ENCODE results near the gene MCOLN1. TPM values are rescaled to one million over a fixed set of nuclear protein-coding genes. Genes with fewer than 3 reads are reported as not detected.

The MCOLN1 gene
- 10 to 100 TPM; 17.7 to 18.8 TPM for total RNA-seq

GRCh38 chr19:7522072-7522922 lies at the start of gene MCOLN1:
Gene MCOLN1 (plus strand): TSS chr19:7522624. CDS start chr19:7522751, 127 bp downstream.
- POLR2A ChIA-PET, result interaction anchor here (0.7 to 0.9 kb wide), 3 partner anchors 11 to 131 kb away, joined by 3 read pairs; no protein-coding TSS in a partner anchor
- CTCF ChIA-PET, result interaction anchor here (0.6 to 1.7 kb wide), 8 partner anchors 11 to 374 kb away, joined by 3 to 9 read pairs (median 3); partner anchors contain the start of gene PNPLA6

- POLR2A ChIA-PET, result no interaction called here
- CTCF ChIA-PET, result no interaction called here
These were observed 46.8 kb upstream of the MCOLN1 start for GRCh38 chr19:7475665-7476064.

- CTCF ChIA-PET, result no interaction called here
- POLR2A ChIA-PET, result no interaction called here
These were observed 46.2 kb upstream of the MCOLN1 start for GRCh38 chr19:7476241-7476640.

- CTCF ChIA-PET, result no interaction called here
- POLR2A ChIA-PET, result no interaction called here
These were observed 45.5 kb upstream of the MCOLN1 start for GRCh38 chr19:7476777-7477494.

GRCh38 chr19:7477758-7478157 lies 44.7 kb upstream of the MCOLN1 start:
- CTCF ChIA-PET, result no interaction called here
- POLR2A ChIA-PET, result no interaction called here

- CTCF ChIA-PET, result no interaction called here
- POLR2A ChIA-PET, result no interaction called here
These were observed 44.1 kb upstream of the MCOLN1 start for GRCh38 chr19:7478173-7478842.

GRCh38 chr19:7478843-7479227 lies 43.6 kb upstream of the MCOLN1 start:
- ChIA-PET POLR2A (no interaction called here), CTCF (no interaction called here)

- POLR2A ChIA-PET, result no interaction called here
- CTCF ChIA-PET, result interaction anchor here (0.9 kb wide), 1 partner anchor 121 kb away, joined by 3 read pairs; no protein-coding TSS in a partner anchor
These were observed 42.0 kb upstream of the MCOLN1 start for GRCh38 chr19:7480222-7480969.

- ChIA-PET POLR2A (no interaction called here), CTCF (no interaction called here)
These were observed 41.5 kb upstream of the MCOLN1 start for GRCh38 chr19:7480970-7481255.

- ChIA-PET CTCF (no interaction called here), POLR2A (no interaction called here)
These were observed 39.6 kb upstream of the MCOLN1 start for GRCh38 chr19:7482584-7483439.

- CTCF ChIA-PET, result no interaction called here
These were observed 38.7 kb upstream of the MCOLN1 start for GRCh38 chr19:7483720-7484201.

GRCh38 chr19:7486923-7487322 lies 35.5 kb upstream of the MCOLN1 start:
- CTCF ChIA-PET, result interaction anchor here (1.3 kb wide), 1 partner anchor 82 kb away, joined by 4 read pairs; no protein-coding TSS in a partner anchor
- POLR2A ChIA-PET, result no interaction called here

More at GRCh38 chr19:7483720-7484201, 38.7 kb upstream of the MCOLN1 start:
- POLR2A ChIA-PET, result no interaction called here

- CTCF ChIA-PET, result interaction anchor here (0.7 kb wide), 1 partner anchor 122 kb away, joined by 4 read pairs; no protein-coding TSS in a partner anchor
These were observed 33.6 kb upstream of the MCOLN1 start, which contains the start of gene PEX11G for GRCh38 chr19:7488736-7489353. Gene PEX11G (minus strand): TSS chr19:7489035. CDS start chr19:7489010, 25 bp downstream.

GRCh38 chr19:7489609-7490044 lies 32.8 kb upstream of the MCOLN1 start:
- ChIA-PET POLR2A (interaction anchor here (0.6 kb wide), 1 partner anchor 545 kb away, joined by 6 read pairs; no protein-coding TSS in a partner anchor), CTCF (interaction anchor here (0.7 kb wide), 1 partner anchor 123 kb away, joined by 4 read pairs; no protein-coding TSS in a partner anchor)

More at GRCh38 chr19:7488736-7489353, 33.6 kb upstream of the MCOLN1 start, which contains the start of gene PEX11G:
- POLR2A ChIA-PET, result no interaction called here

GRCh38 chr19:7492142-7492541 lies 30.3 kb upstream of the MCOLN1 start:
- POLR2A ChIA-PET, result no interaction called here
- CTCF ChIA-PET, result no interaction called here

- CTCF ChIA-PET, result no interaction called here
These were observed 29.9 kb upstream of the MCOLN1 start for GRCh38 chr19:7492558-7492957.

GRCh38 chr19:7494416-7495098 lies 27.9 kb upstream of the MCOLN1 start:
- ChIA-PET POLR2A (interaction anchor here (0.5 kb wide), 1 partner anchor 87 kb away, joined by 5 read pairs; no protein-coding TSS in a partner anchor), CTCF (interaction anchor here (0.6 kb wide), 1 partner anchor 140 kb away, joined by 4 read pairs; no protein-coding TSS in a partner anchor)

More at GRCh38 chr19:7492558-7492957, 29.9 kb upstream of the MCOLN1 start:
- POLR2A ChIA-PET, result no interaction called here
